Neural progenitor cell (in vitro differentiated cells): ENCODE data around the gene ERFL. TPM values are rescaled to one million over a fixed set of nuclear protein-coding genes. Genes with fewer than 3 reads are reported as not detected.

Experiments used
- DNase-seq: peaks from one replicate; pipeline ENCODE4 v3.0.0-alpha.2; 2016; ENCODE audit warnings: low spot score
- H2AFZ ChIP-seq: fragments of 200-600 bp; sonication (generic); replicated peaks from 2 replicates; pipeline ENCODE4 v1.6.1; 2016; ENCODE audit warnings: antibody characterized with exemption
- H3F3A ChIP-seq: fragments of 200-600 bp; sonication (generic); 2 replicates; pipeline ENCODE4 v1.6.1; 2016; ENCODE audit warnings: antibody characterized with exemption, low read depth
- H3K27ac ChIP-seq: fragments of 200-600 bp; sonication (generic); 2 replicates; pipeline ENCODE4 v1.5.1; 2016; ENCODE audit warnings: mild to moderate bottlenecking
- H3K27me3 ChIP-seq: fragments of 200-600 bp; sonication (generic); 2 replicates; pipeline ENCODE4 v1.6.1; 2016; ENCODE audit warnings: mild to moderate bottlenecking, moderate library complexity
- H3K36me3 ChIP-seq: fragments of 200-600 bp; sonication (generic); 2 replicates; pipeline ENCODE4 v1.5.1; 2016
- H3K4me1 ChIP-seq: fragments of 200-600 bp; sonication (generic); 2 replicates; pipeline ENCODE4 v1.6.1; 2016; ENCODE audit warnings: mixed run types
- H3K4me2 ChIP-seq: fragments of 200-600 bp; sonication (generic); 2 replicates; pipeline ENCODE4 v1.6.1; 2016
- H3K4me3 ChIP-seq: fragments of 200-600 bp; sonication (generic); 2 replicates; pipeline ENCODE4 v1.5.1; 2016
- H3K79me2 ChIP-seq: fragments of 200-600 bp; sonication (generic); 2 replicates; pipeline ENCODE4 v1.6.1; 2016; ENCODE audit warnings: low read depth
- H3K9ac ChIP-seq: fragments of 200-600 bp; sonication (generic); 2 replicates; pipeline ENCODE4 v1.6.1; 2016
- H3K9me3 ChIP-seq: fragments of 200-600 bp; sonication (generic); 2 replicates; pipeline ENCODE4 v1.5.1; 2016; ENCODE audit warnings: low read depth
- H4K20me1 ChIP-seq: fragments of 200-600 bp; sonication (generic); 2 replicates; pipeline ENCODE4 v1.6.1; 2016; ENCODE audit warnings: low read depth
- H3K27ac Mint-ChIP-seq: 3 replicates; pipeline ENCODE4 v1.8.0; 2021; ENCODE audit warnings: mixed read lengths
- H3K27me3 Mint-ChIP-seq: 2 replicates; pipeline ENCODE4 v1.8.0; 2022; ENCODE audit warnings: low read depth, mild to moderate bottlenecking, inconsistent platforms, moderate library complexity, mixed read lengths; ENCODE audit not compliant: insufficient read depth
- H3K36me3 Mint-ChIP-seq: 3 replicates; pipeline ENCODE4 v1.8.0; 2021; ENCODE audit warnings: mixed read lengths
- H3K4me1 Mint-ChIP-seq: 3 replicates; pipeline ENCODE4 v1.8.0; 2021; ENCODE audit warnings: mixed read lengths
- H3K4me3 Mint-ChIP-seq: 3 replicates; pipeline ENCODE4 v1.8.0; 2021; ENCODE audit warnings: mild to moderate bottlenecking, moderate library complexity, mixed read lengths
- H3K9me3 Mint-ChIP-seq: 3 replicates; pipeline ENCODE4 v1.8.0; 2020; ENCODE audit warnings: mixed read lengths
- EZH2 ChIP-seq: fragments of 200-600 bp; sonication (generic); IDR thresholded peaks from 2 replicates; pipeline ENCODE4 v1.6.1; 2017; ENCODE audit warnings: antibody characterized with exemption, mild to moderate bottlenecking, moderate library complexity
- EZH2phosphoT487 ChIP-seq: fragments of 200-600 bp; sonication (generic); IDR thresholded peaks from 2 replicates; pipeline ENCODE4 v1.6.1; 2017; ENCODE audit warnings: antibody characterized with exemption
- total RNA-seq: library from RNA; depleted of rRNA; stranded (reverse); fragments of >200 nt; gene quantifications from 2 replicates; pipeline ENCODE4 v1.2.3, GENCODE V29; 2015; ENCODE audit warnings: low replicate concordance
- TF ChIP-seq, protein P1 (sequence below): fragments of 200-600 bp; sonication (generic); IDR thresholded peaks from 2 replicates; pipeline ENCODE4 v1.5.1; 2017; ENCODE audit warnings: antibody characterized with exemption, mild to moderate bottlenecking

The ERFL gene
- total RNA-seq, 1 donor from 2014 or later: 0.65 TPM

- no peak overlapping the region for H3K27ac ChIP-seq
- no peaks in the 10 kb centered on the region for H3K4me1 ChIP-seq
- Mint-ChIP-seq H3K27ac (no peak overlapping the region), H3K4me1 (no peaks in the 10 kb centered on the region), H3K4me3 (no peak overlapping the region), H3K27me3 (peaks cover 2% of the 10 kb centered on the region), H3K9me3 (no peaks in the 10 kb centered on the region), H3K36me3 (peaks cover 5% of the 10 kb centered on the region)
- no peaks in the 10 kb centered on the region for H3K36me3 ChIP-seq
- peaks cover 1% of the 10 kb centered on the region for H4K20me1 ChIP-seq
- no peaks in the 10 kb centered on the region for H3F3A ChIP-seq
- DNase-seq: no peak
- peaks cover 18% of the 10 kb centered on the region for H3K27me3 ChIP-seq
- no peak overlapping the region for H3K9ac ChIP-seq
- TF ChIP-seq EZH2phosphoT487 (no peak), EZH2 (no peak)
- TF ChIP-seq, protein P1, sequence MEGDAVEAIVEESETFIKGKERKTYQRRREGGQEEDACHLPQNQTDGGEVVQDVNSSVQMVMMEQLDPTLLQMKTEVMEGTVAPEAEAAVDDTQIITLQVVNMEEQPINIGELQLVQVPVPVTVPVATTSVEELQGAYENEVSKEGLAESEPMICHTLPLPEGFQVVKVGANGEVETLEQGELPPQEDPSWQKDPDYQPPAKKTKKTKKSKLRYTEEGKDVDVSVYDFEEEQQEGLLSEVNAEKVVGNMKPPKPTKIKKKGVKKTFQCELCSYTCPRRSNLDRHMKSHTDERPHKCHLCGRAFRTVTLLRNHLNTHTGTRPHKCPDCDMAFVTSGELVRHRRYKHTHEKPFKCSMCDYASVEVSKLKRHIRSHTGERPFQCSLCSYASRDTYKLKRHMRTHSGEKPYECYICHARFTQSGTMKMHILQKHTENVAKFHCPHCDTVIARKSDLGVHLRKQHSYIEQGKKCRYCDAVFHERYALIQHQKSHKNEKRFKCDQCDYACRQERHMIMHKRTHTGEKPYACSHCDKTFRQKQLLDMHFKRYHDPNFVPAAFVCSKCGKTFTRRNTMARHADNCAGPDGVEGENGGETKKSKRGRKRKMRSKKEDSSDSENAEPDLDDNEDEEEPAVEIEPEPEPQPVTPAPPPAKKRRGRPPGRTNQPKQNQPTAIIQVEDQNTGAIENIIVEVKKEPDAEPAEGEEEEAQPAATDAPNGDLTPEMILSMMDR: no peak
- no peak overlapping the region for H3K4me2 ChIP-seq
- H3K4me3 ChIP-seq: no peak overlapping the region
- no peaks in the 10 kb centered on the region for H3K9me3 ChIP-seq
- no peaks in the 10 kb centered on the region for H3K79me2 ChIP-seq
- H2AFZ ChIP-seq: no peak overlapping the region
These were observed 22.8 kb downstream of the ERFL start for GRCh38 chr19:41905273-41906002.

GRCh38 chr19:41904118-41904870, 24.0 kb downstream of the ERFL start:
- Histone ChIP-seq H3K27ac (no peak overlapping the region), H3K9ac (no peak overlapping the region), H3K9me3 (no peaks in the 10 kb centered on the region), H3K79me2 (no peaks in the 10 kb centered on the region), H4K20me1 (no peaks in the 10 kb centered on the region), H3K36me3 (no peaks in the 10 kb centered on the region), H3K4me3 (no peak overlapping the region), H3F3A (no peaks in the 10 kb centered on the region), H2AFZ (no peak overlapping the region), H3K27me3 (peaks cover 7% of the 10 kb centered on the region), H3K4me1 (no peaks in the 10 kb centered on the region), H3K4me2 (no peak overlapping the region)
- Mint-ChIP-seq H3K27ac (no peak overlapping the region), H3K36me3 (peaks cover 5% of the 10 kb centered on the region), H3K9me3 (no peaks in the 10 kb centered on the region), H3K4me1 (no peaks in the 10 kb centered on the region), H3K27me3 (peaks cover 2% of the 10 kb centered on the region), H3K4me3 (no peak overlapping the region)
- TF ChIP-seq, protein P1: no peak
- TF ChIP-seq EZH2: no peak
- TF ChIP-seq EZH2phosphoT487: no peak
- DNase-seq: no peak

- H3K4me3 Mint-ChIP-seq: no peak overlapping the region
- Histone ChIP-seq H3K4me2 (no peak overlapping the region), H3F3A (no peaks in the 10 kb centered on the region), H3K9me3 (no peaks in the 10 kb centered on the region), H3K36me3 (no peaks in the 10 kb centered on the region), H4K20me1 (no peaks in the 10 kb centered on the region), H3K4me1 (no peaks in the 10 kb centered on the region), H3K9ac (no peak overlapping the region), H2AFZ (no peak overlapping the region), H3K27ac (no peak overlapping the region), H3K79me2 (no peaks in the 10 kb centered on the region), H3K27me3 (no peaks in the 10 kb centered on the region), H3K4me3 (no peak overlapping the region)
- H3K27ac Mint-ChIP-seq: no peak overlapping the region
- TF ChIP-seq, protein P1: no peak
- TF ChIP-seq EZH2: no peak
- no peak for TF ChIP-seq EZH2phosphoT487
- H3K9me3 Mint-ChIP-seq: no peaks in the 10 kb centered on the region
- peaks cover 2% of the 10 kb centered on the region for H3K27me3 Mint-ChIP-seq
- H3K4me1 Mint-ChIP-seq: no peaks in the 10 kb centered on the region
- no peak for DNase-seq
- H3K36me3 Mint-ChIP-seq: peaks cover 8% of the 10 kb centered on the region
These were observed 24.9 kb downstream of the ERFL start for GRCh38 chr19:41903193-41903953.
